Thyroid gland (tissue), 4 donors: ENCODE measurements around the gene TRIM47.

Experiments used
- POLR2A ChIP-seq, 2 donors: fragments of 450-650 bp; IDR thresholded peaks; one replicate each; pipeline ENCODE4 v1.6.1; 2017; ENCODE audit warnings: antibody characterized with exemption in 2 of 2, mild to moderate bottlenecking in 2 of 2, moderate library complexity in 1 of 2
- TF ChIP-seq, protein P1 (sequence below), 6 experiments: fragments of 200-600 bp in 3 of 6; fragments of 450-650 bp in 3 of 6; sonication (generic) in 3 of 6; IDR thresholded peaks; one replicate each; pipeline ENCODE4 v1.5.1; 2016 to 2019; ENCODE audit warnings: antibody characterized with exemption in 6 of 6, mild to moderate bottlenecking in 2 of 6, inconsistent platforms in 1 of 6, moderate library complexity in 1 of 6

DNA sequence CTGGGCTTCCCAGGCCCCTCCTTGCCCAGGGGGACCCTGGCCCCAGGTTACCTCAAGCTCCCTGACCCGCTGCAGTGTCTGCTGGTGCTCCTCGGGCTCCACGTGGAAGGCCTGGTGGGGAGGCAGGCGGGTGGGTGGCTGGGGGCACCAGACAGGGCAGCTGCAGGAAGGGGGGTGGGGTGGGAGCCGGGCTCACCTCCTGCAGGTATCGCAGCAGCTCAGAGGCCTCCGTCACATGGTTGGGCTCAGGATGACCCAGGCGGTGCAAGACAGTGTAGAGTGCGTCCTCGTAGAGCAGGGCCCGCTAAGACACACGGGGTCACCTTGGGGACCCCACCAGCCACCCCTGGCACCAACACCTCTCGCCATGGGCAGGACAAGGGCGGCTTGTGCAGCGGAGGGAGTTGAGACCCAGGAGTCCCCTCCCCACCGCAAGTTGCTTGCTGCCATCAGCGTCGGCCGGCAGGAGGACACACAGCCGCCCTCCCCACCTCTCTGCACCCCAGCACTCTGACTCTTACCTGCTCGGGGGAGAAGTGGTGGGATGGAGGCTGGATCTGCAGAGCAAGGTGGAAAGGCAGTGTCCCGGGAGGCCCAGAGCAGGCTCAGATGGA, 35.3 kb downstream of the TRIM47 start:
- TF ChIP-seq POLR2A (IDR thresholded peaks at IDR 0.05) = no peak
- TF ChIP-seq, protein P1, sequence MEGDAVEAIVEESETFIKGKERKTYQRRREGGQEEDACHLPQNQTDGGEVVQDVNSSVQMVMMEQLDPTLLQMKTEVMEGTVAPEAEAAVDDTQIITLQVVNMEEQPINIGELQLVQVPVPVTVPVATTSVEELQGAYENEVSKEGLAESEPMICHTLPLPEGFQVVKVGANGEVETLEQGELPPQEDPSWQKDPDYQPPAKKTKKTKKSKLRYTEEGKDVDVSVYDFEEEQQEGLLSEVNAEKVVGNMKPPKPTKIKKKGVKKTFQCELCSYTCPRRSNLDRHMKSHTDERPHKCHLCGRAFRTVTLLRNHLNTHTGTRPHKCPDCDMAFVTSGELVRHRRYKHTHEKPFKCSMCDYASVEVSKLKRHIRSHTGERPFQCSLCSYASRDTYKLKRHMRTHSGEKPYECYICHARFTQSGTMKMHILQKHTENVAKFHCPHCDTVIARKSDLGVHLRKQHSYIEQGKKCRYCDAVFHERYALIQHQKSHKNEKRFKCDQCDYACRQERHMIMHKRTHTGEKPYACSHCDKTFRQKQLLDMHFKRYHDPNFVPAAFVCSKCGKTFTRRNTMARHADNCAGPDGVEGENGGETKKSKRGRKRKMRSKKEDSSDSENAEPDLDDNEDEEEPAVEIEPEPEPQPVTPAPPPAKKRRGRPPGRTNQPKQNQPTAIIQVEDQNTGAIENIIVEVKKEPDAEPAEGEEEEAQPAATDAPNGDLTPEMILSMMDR (IDR thresholded peaks at IDR 0.05) = no peak
